ENCODE results near the gene PCDHGB4. TPM values are rescaled to one million over a fixed set of nuclear protein-coding genes. Genes with fewer than 3 reads are reported as not detected.

The PCDHGB4 gene
- total and polyA plus RNA-seq, 2 of the 4 experiments (the other 2 are of a cell fraction): 10.0 to 17.6 TPM

GRCh38 chr5:141373673-141374317 lies 13.7 kb upstream of the PCDHGB4 start, which contains the start of gene PCDHGA6:
Gene PCDHGA6 (plus strand): TSS chr5:141373891. CDS start chr5:141374084, 193 bp downstream.
- intact Hi-C loops (cut with micrococcal nuclease): no loop called here
- CTCF ChIA-PET: interaction anchor here (0.6 to 1.3 kb wide), 5 partner anchors 17 to 190 kb away, joined by 3 to 7 read pairs (median 4); no protein-coding TSS in a partner anchor
- Histone ChIP-seq H4K20me1 (ENCODE audit: insufficient read depth, low read length) (no peaks in the 10 kb centered on the region), H3K23ac (ENCODE audit: low read depth, low read length) (no peak within 1 kb of the TSS), H3K18ac (ENCODE audit: low read depth, low read length) (peak within 1 kb of the TSS; percentile 42; the same call in 1 of the 2 replicates), H3K36me3 (ENCODE audit: control insufficient read depth, insufficient read depth, low read length) (peaks cover 23% of the 10 kb centered on the region), H4K5ac (ENCODE audit: low read depth, low read length) (peak within 1 kb of the TSS; percentile 63; the same call in 1 of the 2 replicates), H3K9me1 (ENCODE audit: insufficient read depth, low read length) (no peaks in the 10 kb centered on the region), H2AK5ac (ENCODE audit: low read depth, low read length) (no peak within 1 kb of the TSS), H2BK15ac (ENCODE audit: low read depth, low read length) (no peak within 1 kb of the TSS), H2AFZ (replicated peaks; ENCODE audit: low read length, poor library complexity) (peak within 1 kb of the TSS; percentile 81), H3K9ac (ENCODE audit: low read depth, low read length) (peak within 1 kb of the TSS; percentile 76), H2AK9ac (replicated peaks; ENCODE audit: low read depth, low read length, poor library complexity) (no peak within 1 kb of the TSS), H2BK5ac (ENCODE audit: low read depth, low read length, poor library complexity, severe bottlenecking) (no peak within 1 kb of the TSS), H3K4me1 (ENCODE audit: control insufficient read depth, insufficient read depth, low read length) (no peaks in the 10 kb centered on the region), H3K4ac (ENCODE audit: low read depth, low read length) (0 out of 2 replicates have a peak within 1 kb of the TSS, but pooled peaks have one; percentile 19), H3K79me1 (ENCODE audit: low read depth in 1 of 2, low read length in 2 of 2) (no peaks in the 10 kb centered on the region), H3K14ac (replicated peaks; ENCODE audit: low read depth, low read length) (no peak within 1 kb of the TSS), H3K27ac (ENCODE audit: insufficient read depth, low read length) (peak within 1 kb of the TSS; percentile 18; the same call in 1 of the 2 replicates), H2BK120ac (ENCODE audit: low read depth, low read length) (no peak within 1 kb of the TSS), H4K8ac (ENCODE audit: low read depth in 2 of 2, low read length in 2 of 2) (0 out of 4 replicates have a peak within 1 kb of the TSS, but pooled peaks of 1 of the 2 experiments have one; percentile 20), H4K91ac (ENCODE audit: insufficient read depth, low read depth, low read length) (no peak within 1 kb of the TSS), H2BK20ac (ENCODE audit: low read depth, low read length) (no peak within 1 kb of the TSS), H3K9me3 (ENCODE audit: control insufficient read depth, insufficient read depth, low read length) (peaks cover 61% of the 10 kb centered on the region), H3K27me3 (ENCODE audit: control insufficient read depth, insufficient read depth, low read length) (no peaks in the 10 kb centered on the region), H3K4me3 (ENCODE audit: insufficient read depth, low read depth, low read length) (peak within 1 kb of the TSS; percentile 52), H3K56ac (ENCODE audit: extremely low read depth, insufficient read depth, low read length) (no peak within 1 kb of the TSS), H3K4me2 (ENCODE audit: low read depth, low read length) (peak within 1 kb of the TSS; percentile 60)
- DNase-seq (peak; percentile 58), ATAC-seq (ENCODE audit: low read depth) (peak; percentile 58; the same call in 1 of the 2 replicates)
- WGBS, 2 experiments (ENCODE audit: extremely low coverage in 2 of 2, insufficient read length in 1 of 2): 29% methylated on average over 11 of the region's 27 CpGs; no CpG with 5 or more reads in 1 of the 2 experiments
- in situ Hi-C loops (cut with MboI; ENCODE audit: low sequenced_read_pairs): no loop called here
- TF ChIP-seq MAFK (IDR thresholded peaks at IDR 0.05; ENCODE audit: low read depth, low read length) (no peak), SMC3 (IDR thresholded peaks at IDR 0.05; ENCODE audit: low read depth, low read length) (peak; percentile 29; the same call in 1 of the 2 replicates), RAD21 (IDR thresholded peaks at IDR 0.05; ENCODE audit: low read length) (peak; percentile 52), BHLHE40 (IDR thresholded peaks at IDR 0.05; ENCODE audit: low read depth, low read length) (no peak)
- TF ChIP-seq, protein P1, sequence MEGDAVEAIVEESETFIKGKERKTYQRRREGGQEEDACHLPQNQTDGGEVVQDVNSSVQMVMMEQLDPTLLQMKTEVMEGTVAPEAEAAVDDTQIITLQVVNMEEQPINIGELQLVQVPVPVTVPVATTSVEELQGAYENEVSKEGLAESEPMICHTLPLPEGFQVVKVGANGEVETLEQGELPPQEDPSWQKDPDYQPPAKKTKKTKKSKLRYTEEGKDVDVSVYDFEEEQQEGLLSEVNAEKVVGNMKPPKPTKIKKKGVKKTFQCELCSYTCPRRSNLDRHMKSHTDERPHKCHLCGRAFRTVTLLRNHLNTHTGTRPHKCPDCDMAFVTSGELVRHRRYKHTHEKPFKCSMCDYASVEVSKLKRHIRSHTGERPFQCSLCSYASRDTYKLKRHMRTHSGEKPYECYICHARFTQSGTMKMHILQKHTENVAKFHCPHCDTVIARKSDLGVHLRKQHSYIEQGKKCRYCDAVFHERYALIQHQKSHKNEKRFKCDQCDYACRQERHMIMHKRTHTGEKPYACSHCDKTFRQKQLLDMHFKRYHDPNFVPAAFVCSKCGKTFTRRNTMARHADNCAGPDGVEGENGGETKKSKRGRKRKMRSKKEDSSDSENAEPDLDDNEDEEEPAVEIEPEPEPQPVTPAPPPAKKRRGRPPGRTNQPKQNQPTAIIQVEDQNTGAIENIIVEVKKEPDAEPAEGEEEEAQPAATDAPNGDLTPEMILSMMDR (conservative IDR thresholded peaks at IDR 0.05; ENCODE audit: low read depth, low read length): peak; percentile 53
- no TSS peak for BruUV-seq (replicated peaks)
- POLR2A ChIA-PET (ENCODE audit: unreplicated experiment): no interaction called here
- dilution Hi-C loops (cut with HindIII; ENCODE audit: low sequenced_read_pairs, unreplicated experiment): no loop called here
